ENCODE results near the gene CDHR4. TPM values are rescaled to one million over a fixed set of nuclear protein-coding genes. Genes with fewer than 3 reads are reported as not detected.

Gene CDHR4
- total RNA-seq, 1 experiment from 2014 or later, result not detected

- Histone ChIP-seq H3K23me2 (ENCODE audit: insufficient read length, low read depth, low read length, poor library complexity, severe bottlenecking) (peaks cover 14% of the 10 kb centered on the region), H3K14ac (ENCODE audit: insufficient read depth, low read length) (no peak overlapping the region), H2AK5ac (ENCODE audit: insufficient read length, low read length) (no peak overlapping the region), H3K27ac (ENCODE audit: insufficient read length, low read depth, low read length) (no peak overlapping the region), H3K18ac (ENCODE audit: insufficient read length, low read depth, low read length) (no peak overlapping the region), H2BK5ac (ENCODE audit: insufficient read length, low read length) (no peak overlapping the region), H4K91ac (ENCODE audit: insufficient read length, low read depth, low read length) (no peak overlapping the region), H3K79me2 (ENCODE audit: insufficient read depth, low read length) (no peaks in the 10 kb centered on the region), H4K20me1 (ENCODE audit: control insufficient read depth, insufficient read depth, insufficient read length) (no peaks in the 10 kb centered on the region), H2AFZ (ENCODE audit: low read length) (no peak overlapping the region), H3K23ac (ENCODE audit: insufficient read length, low read depth, low read length) (no peak overlapping the region), H3K4ac (ENCODE audit: low read depth, low read length) (no peak overlapping the region), H3K4me2 (ENCODE audit: insufficient read depth, insufficient read length, low read length) (no peak overlapping the region), H4K8ac (replicated peaks; ENCODE audit: insufficient read length, low read depth, low read length) (no peak overlapping the region), H2BK20ac (ENCODE audit: low read depth, low read length, poor library complexity, severe bottlenecking) (no peak overlapping the region), H2BK120ac (ENCODE audit: low read depth, low read length, poor library complexity, severe bottlenecking) (no peak overlapping the region), H2BK15ac (ENCODE audit: low read depth, low read length) (no peak overlapping the region), H3K9ac (ENCODE audit: extremely low read depth, insufficient read length, low read length) (no peak overlapping the region), H2BK12ac (ENCODE audit: insufficient read length, low read depth, low read length) (no peak overlapping the region), H3K4me1 (ENCODE audit: insufficient read depth, low read length) (peaks cover 8% of the 10 kb centered on the region; the same call in 1 of the 2 replicates), H3T11ph (ENCODE audit: low read length) (no peak overlapping the region), H3K79me1 (ENCODE audit: insufficient read depth, low read depth, low read length, poor library complexity, severe bottlenecking) (no peaks in the 10 kb centered on the region), H3K9me3 (ENCODE audit: control insufficient read depth, low read depth, low read length) (no peaks in the 10 kb centered on the region), H3K56ac (ENCODE audit: insufficient read length, low read depth, low read length) (no peak overlapping the region), H4K5ac (ENCODE audit: insufficient read length, low read depth, low read length) (no peak overlapping the region), H3K27me3 (ENCODE audit: insufficient read depth, low read length) (no peaks in the 10 kb centered on the region; the same call in 1 of the 2 replicates)
- Mint-ChIP-seq H3K27ac (no peak overlapping the region; a peak in 1 of 7 replicates), H3K36me3 (ENCODE audit: insufficient read depth in 1 of 3, low read depth in 3 of 3) (no peaks in the 10 kb centered on the region), H3K4me1 (peaks cover 31% of the 10 kb centered on the region in 2 experiments), H3K27me3 (ENCODE audit: low read depth) (peaks cover 40% of the 10 kb centered on the region), H3K4me3 (no peak overlapping the region; a peak in 1 of 5 replicates), H3K9me3 (no peaks in the 10 kb centered on the region)
- no peak for DNase-seq
- TF ChIP-seq CTCF (conservative IDR thresholded peaks at IDR 0.05), result no peak
- WGBS (ENCODE audit: extremely low coverage, insufficient read length, low lambda C conversion rate), result no CpG with 5 or more reads among the region's 3 CpGs
Measured at GRCh38 chr3:49805367-49805782, 5.7 kb upstream of the CDHR4 start.

All from H9 (cell line).